NOMO-1 treated with dmso at 0.1 percent for 144 hours (cell line): ENCODE measurements around the gene TAAR2.
"Not testable (repeated sequence)": the region's sequence is repeated elsewhere in the genome, so short reads cannot be mapped to it uniquely, and the experiment has no call there.

Experiments
- DNase-seq: peaks from one replicate; lab custom pipeline; 2025; ENCODE audit not compliant: unreplicated experiment; lab: John Stamatoyannopoulos, UW

Gene TAAR2

DNA sequence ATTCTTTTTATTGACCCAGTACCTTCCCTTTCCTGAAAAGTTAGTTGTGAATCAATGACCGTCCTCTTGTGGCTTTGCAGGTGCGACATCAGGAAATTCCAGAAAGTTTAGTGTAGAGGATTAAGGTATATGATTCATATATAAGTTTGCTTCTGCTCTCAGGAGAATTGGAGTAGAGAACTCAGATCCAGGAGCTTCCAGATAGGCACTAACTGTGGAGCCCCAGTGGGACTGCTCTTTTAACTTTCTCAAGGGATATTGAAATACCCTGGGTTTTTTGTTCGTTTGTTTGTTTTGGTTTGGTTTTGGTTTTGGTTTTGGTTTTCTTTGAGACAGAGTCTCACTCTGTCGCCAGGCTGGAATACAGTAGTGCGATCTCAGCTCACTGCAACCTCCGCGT is 9.5 kb downstream of the TAAR2 start:
- no peak for DNase-seq

DNA sequence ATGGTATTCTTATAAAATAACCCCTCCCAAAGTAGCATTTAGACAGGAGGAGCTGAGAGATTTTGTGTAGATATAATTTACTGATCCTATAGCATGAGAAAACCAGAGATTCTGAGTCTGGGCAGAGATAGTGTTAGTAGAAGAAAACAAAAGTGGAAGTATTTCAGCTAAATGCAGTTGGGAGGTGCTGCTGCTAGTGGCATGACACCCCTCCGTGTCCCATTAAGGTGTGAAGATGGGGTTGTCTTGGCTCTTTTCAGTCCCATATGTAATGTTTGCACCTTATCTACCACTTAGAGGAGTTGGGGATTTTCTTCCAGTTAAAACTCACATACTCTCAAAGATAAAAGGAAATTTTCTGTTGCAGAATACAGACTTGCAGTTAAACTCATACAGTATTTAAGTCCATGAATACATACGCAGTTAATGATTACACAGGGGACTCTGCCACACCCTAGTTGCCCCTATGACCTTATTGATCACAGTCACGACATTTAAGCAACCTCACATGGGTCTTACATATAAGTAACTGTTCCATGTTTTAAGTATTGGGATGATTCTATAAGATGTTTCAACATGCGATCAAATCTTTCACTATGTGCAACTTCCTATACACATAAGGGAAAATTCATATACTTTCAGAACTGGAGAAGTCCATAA is 11.5 kb downstream of the TAAR2 start:
- no peak for DNase-seq

DNA sequence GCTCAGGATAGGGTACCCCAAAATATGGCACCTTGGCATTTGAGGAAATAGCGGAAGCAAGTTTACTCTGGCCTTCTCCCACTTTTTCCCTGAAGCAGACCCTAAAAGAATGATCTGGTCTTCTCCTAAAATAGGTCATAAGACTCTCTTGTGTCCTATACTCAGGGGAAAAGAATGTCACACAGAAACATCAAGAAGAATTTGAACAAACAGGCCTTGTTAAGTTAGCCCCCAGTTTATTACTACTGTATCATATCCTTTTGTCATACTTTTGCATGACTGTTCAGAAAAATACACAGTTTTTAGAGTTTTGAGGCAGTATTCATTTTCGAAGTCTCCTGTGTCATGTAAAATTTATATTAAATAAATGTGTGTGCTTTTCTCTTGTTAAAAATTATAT is 12.5 kb downstream of the TAAR2 start:
- DNase-seq = no peak

DNA sequence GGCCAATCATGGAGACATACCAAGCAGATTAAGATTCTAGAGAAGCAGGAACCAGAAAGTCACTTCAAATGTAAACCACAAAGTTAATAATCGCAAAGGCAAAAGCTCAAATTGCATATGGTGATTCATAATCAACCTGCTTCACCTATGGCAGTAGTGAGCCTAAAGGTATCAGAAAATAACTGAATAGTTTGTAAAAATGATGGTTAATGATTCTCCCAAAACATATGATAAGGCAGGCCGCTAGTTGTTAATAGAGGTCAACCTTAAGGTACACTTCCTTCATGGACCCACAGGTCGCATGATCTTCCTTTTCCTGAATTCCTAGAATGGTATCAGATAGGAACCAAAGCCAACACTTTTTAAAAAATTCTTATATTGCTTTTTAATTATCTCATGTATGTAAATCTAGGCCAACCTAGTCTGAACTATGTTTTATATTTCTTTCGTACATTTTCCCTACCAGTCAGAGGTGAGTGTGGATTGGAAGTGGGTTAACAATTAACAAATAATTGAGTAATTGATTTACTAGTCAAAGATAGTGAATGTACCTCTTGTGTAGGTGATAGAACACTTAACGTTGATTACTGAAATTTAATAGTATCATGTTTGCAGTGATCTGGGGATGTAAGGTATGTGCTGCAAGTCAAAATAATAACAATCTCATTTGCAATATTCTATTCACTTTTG is 16.4 kb downstream of the TAAR2 start:
- DNase-seq = no peak

DNA sequence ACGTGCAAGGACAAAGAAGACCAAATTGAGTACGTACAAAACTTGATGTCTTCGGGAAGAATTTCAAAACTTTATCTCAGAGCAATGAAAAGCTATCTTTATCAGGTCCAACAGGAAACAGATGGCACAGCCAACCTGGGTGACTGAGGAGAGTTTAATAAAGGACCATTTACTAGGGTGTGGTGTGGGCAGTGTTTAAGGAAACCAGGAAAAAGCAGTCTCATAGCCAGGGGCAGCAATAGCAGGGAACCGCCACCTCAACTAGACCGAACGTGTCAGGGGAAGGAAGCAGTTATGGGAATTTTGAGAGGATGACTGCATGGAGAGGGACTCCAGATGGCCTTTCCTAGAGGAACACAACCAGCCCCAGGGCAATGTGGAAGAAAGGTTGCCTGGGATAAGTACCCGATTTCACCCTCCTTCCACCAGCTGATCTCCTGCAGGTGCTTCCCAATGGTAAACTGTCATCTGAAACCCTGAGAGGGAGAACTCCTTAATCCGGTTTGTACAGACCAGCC is 19.4 kb downstream of the TAAR2 start:
- DNase-seq = no peak

DNA sequence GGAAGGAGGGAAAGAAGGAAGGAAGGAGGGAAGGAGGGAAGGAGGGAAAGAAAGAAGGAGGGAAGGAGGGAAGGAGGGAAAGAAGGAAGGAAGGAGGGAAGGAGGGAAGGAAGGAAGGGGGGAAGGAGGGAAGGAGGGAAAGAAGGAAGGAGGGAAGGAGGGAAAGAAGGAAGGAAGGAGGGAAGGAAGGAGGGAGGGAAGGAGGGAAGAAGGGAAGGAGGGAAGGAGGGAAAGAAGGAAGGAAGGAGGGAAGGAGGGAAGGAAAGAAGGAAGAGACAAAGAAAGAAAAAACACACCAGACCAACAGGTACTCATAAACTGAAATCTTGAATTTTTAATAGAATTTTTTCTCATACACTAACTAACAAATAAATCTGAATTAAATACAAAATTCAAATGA is 23.2 kb downstream of the TAAR2 start:
- not testable (repeated sequence) for DNase-seq

DNA sequence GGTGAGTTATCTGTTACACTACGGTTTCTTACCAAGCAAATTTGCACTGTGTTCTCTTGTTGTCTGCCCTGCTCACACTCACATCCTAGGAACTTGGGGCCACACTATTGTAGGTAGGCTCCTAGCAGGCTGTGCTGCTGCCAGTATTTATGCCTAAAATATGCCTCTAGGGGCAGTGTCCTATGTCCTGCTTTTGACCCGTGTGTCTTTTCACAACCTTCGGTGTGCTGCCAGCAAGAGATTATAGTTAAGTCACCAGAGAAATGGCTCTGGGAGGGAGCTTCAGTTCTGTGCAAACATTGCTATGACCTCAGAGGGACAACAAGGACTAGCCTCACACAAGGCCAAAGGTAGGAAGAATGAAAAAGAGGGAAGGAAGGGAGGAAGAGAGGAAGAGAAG is 25.6 kb downstream of the TAAR2 start:
- DNase-seq = peak; percentile 3

DNA sequence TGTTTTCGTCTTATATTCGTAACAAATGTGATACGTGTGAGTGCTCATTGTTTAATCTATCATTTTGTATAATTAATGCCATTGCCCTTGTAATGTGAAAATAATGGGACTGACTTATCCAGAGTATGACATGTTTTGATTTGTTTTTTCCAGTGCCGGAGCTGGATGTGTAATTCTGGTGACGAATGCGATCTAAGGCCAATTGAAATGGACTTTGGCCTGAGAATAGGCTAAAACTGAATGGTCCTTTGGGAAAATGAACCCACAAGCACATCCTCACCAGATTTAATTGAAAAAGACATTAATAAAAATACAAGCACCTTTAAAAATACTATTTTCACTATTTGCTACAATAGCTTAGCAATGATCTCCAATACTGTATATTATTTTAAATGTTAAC is 27.9 kb downstream of the TAAR2 start:
- DNase-seq = no peak

DNA sequence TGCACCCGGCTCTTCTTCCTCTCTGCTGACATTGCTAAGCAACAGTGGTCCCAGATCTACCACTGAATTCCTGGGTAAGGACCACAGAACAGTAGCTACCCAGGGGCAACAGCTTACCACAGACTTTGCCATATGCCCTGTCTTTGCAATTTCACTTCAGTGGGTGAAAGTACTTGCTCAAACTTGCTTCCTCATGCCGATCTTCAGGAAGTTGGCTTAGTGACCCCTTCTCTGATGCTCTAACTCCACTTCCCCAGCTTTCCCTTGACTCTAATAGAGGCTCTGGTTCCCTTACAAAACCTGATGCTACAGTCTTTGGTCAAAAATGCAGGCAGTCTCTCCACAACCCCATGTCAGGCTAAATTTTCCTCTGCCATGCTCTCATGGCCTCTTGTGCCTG is 31.2 kb downstream of the TAAR2 start:
- no peak for DNase-seq

DNA sequence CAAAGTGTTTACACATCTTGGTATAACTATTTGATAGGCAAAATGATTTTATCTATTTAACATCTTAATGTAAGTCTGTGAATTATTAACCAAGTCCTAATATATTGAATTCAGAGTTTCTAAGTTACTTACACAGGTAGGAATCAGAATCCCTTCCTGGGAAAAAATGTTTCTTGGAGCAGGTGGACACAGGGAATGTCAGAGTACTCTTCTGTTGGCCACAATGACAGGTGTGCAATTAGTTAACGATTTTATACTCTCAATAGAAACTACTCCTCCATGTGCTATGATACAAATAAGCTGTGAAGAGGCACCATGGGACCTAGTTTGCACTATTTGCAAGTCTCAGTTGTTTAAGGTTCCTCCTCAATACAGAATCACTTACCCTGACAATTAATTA is 33.7 kb downstream of the TAAR2 start:
- no peak for DNase-seq

DNA sequence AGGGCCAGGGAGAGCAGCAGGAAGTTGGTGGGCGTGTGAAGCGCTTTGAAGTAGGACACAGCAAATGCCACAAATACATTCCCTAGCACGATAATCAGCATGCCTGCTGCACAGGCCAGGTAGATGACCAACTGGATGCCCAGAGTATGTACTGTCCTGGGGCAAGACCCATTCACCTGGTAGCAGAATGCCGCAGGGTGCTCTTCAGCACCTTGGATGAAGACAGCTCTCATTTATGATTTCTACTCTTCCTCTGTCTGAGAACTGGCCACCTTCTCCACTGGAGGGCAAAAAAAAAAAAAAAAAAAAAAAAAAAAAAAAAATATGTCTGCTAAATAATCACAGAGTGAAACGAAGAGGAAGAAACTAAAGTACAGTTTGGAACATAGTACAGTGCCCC is 34.6 kb downstream of the TAAR2 start, which contains the start of gene TAAR5:
TAAR5 (minus strand) TSS at position 288 of the 400 bp plus-strand sequence; CDS start at position 233, 55 bp downstream.
- DNase-seq = no peak

DNA sequence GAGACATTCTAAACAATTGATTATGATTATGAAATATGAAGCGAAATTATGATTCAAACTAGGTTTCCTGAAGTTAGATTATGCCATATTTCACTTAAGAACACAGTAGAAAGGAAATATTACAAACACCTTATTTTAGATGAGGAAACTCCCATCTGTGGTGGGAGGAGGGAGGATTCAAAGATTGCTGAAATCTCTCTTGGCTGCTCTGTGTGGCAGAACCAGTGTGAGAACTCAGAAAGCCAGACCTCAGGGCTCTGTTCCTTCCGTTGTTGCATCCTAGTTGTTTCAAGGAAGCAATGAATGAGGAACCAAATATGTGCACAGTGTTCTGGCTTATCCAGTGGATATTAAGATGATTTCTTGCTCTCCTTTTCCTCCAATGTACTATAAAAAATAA is 36.7 kb downstream of the TAAR2 start:
- DNase-seq = no peak

DNA sequence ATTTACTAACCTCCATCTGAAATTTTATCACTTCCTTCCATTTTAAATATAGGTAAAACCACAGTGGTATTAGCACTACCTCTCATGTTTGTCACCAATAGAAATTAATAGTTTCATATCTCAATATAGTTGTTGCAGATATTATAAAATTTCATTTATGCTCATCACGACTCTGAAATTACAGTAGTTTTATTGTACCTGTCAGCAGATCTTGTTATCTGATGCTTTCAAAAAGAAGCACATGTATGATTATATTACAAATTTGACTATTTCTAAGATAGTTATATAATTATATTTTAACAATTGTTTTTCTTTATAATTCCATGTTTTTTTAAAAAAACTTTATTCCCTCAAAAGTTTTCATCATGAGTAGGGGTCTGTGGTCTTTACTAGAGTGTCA is 39.4 kb downstream of the TAAR2 start:
- DNase-seq = no peak

DNA sequence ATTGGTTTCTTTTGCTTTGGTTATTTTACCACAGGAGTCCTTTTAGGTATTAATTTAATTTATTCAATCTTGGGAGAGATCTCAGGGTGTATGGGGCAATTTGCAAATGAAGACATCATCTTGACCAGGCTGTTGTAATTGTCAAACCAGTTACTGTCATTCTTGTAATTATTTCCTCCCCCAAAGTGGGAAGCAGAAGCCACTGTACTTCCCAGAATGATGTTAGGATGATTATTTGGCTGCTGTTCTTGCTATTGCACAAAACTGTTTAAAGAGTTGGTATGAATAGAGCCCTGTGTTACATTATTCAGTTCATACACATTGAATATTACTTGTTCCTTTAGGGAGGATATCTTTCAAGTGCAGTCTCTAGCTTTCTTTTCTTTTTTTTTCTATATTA is 52.3 kb downstream of the TAAR2 start:
- DNase-seq = peak; percentile 6

DNA sequence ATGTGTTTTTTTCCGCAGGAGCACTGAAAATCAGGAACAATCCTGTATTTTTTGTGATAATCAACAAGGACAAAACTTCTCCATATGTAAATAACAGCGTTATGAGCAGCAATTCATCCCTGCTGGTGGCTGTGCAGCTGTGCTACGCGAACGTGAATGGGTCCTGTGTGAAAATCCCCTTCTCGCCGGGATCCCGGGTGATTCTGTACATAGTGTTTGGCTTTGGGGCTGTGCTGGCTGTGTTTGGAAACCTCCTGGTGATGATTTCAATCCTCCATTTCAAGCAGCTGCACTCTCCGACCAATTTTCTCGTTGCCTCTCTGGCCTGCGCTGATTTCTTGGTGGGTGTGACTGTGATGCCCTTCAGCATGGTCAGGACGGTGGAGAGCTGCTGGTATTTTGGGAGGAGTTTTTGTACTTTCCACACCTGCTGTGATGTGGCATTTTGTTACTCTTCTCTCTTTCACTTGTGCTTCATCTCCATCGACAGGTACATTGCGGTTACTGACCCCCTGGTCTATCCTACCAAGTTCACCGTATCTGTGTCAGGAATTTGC is 53.8 kb downstream of the TAAR2 start, which contains the start of gene TAAR6:
TAAR6 (plus strand) TSS at position 102 of the 557 bp plus-strand sequence; CDS start at position 102, 0 bp downstream.
- no peak for DNase-seq

DNA sequence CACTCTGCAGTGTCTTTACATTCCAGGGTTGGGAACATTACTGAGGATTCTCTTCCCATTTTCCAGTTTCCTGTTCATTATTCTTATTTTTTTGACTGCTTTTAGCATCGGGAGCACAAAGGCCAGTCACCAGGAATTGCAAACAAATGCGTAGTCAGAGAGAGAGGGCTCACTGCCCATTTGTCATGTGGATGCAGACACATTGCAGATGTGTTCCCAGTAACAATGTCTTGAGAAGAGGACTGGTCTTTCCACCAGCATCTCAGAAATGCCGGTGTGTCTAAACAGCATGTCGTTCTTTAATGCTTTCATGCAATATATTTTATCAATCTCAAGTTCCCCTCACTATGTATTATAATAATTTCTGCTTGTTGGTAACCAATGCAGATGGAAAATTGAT is 54.9 kb downstream of the TAAR2 start:
- no peak for DNase-seq

DNA sequence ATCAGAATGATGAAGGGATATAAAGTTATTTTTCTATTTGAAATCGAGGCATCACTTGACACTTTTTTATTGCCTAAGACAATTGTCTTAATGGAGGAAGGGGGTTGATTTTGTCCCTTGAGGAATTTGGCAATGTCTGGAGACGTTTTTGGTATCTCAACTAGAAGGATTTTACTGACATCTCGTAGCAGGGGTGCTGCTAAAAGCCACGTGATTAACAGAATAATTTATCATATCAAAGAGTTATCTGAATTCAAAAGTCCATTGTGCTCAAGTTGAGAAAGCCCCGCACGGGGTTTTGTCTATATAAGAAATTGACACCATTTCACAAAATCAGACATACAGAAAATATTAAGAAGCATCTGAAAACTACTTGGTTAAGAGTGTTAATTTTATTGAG is 55.5 kb downstream of the TAAR2 start:
- DNase-seq = no peak

DNA sequence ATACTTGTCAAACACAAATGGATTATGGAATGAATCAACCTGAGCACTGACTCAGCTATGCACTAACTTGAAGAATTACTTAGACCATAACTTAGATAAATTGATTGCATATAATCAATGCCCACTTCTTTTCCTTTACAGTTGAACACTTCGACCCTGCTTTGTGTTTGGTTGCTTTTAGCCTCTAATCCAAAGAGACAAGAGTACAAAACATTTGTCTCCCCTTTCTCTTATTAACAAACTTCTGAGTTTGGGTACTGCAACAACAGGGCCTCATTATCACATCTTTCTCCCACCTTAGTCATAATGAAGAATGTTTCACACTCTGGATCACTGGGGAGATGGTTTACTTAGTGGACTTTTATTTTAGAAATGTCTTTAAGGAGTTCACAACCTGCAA is 56.5 kb downstream of the TAAR2 start:
- DNase-seq = no peak
